Measurements from ENCODE around the gene NCOA3.

GRCh38 chr20:47659904-47660601 lies 158.4 kb downstream of the NCOA3 start:
- TF ChIP-seq POLR2AphosphoS5 (IDR thresholded peaks at IDR 0.05; ENCODE audit: low read depth, low read length) (no peak), MAX (IDR thresholded peaks at IDR 0.05; ENCODE audit: low read depth) (no peak), MXI1 (IDR thresholded peaks at IDR 0.05; ENCODE audit: low read depth, low read length) (no peak), FOSL2 (IDR thresholded peaks at IDR 0.05; ENCODE audit: borderline replicate concordance, low read depth) (no peak), EP300 (IDR thresholded peaks at IDR 0.05; ENCODE audit: borderline replicate concordance in 1 of 2, low read depth in 1 of 2, low read length in 1 of 2) (no peak), YY1 (IDR thresholded peaks at IDR 0.05; ENCODE audit: low read depth) (no peak), RXRA (IDR thresholded peaks at IDR 0.05; ENCODE audit: borderline replicate concordance, low read depth) (no peak), SIN3A (IDR thresholded peaks at IDR 0.05; ENCODE audit: borderline replicate concordance, low read depth, low read length) (no peak), EZH2phosphoT487 (IDR thresholded peaks at IDR 0.05; ENCODE audit: borderline replicate concordance, low read depth) (no peak)
- TF ChIP-seq, protein P1, sequence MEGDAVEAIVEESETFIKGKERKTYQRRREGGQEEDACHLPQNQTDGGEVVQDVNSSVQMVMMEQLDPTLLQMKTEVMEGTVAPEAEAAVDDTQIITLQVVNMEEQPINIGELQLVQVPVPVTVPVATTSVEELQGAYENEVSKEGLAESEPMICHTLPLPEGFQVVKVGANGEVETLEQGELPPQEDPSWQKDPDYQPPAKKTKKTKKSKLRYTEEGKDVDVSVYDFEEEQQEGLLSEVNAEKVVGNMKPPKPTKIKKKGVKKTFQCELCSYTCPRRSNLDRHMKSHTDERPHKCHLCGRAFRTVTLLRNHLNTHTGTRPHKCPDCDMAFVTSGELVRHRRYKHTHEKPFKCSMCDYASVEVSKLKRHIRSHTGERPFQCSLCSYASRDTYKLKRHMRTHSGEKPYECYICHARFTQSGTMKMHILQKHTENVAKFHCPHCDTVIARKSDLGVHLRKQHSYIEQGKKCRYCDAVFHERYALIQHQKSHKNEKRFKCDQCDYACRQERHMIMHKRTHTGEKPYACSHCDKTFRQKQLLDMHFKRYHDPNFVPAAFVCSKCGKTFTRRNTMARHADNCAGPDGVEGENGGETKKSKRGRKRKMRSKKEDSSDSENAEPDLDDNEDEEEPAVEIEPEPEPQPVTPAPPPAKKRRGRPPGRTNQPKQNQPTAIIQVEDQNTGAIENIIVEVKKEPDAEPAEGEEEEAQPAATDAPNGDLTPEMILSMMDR (IDR thresholded peaks at IDR 0.05): no peak

Data from SK-N-SH (cell line).